DOHH2 (cell line): Measurements from ENCODE around the gene PALLD.

Experiments
- EZH2phosphoT487 ChIP-seq: fragments of 200-600 bp; sonication (generic); IDR thresholded peaks from 2 replicates; pipeline ENCODE4 v1.6.1; 2017; ENCODE audit warnings: borderline replicate concordance, mild to moderate bottlenecking, antibody characterized with exemption, low read length, moderate library complexity, mixed read lengths
- TF ChIP-seq, protein P1 (sequence below): fragments of 200-600 bp; sonication (generic); IDR thresholded peaks from one replicate; pipeline ENCODE4 v1.5.1; 2014; ENCODE audit warnings: antibody characterized with exemption, mild to moderate bottlenecking, low read depth, low read length; ENCODE audit not compliant: poor library complexity, severe bottlenecking

DNA sequence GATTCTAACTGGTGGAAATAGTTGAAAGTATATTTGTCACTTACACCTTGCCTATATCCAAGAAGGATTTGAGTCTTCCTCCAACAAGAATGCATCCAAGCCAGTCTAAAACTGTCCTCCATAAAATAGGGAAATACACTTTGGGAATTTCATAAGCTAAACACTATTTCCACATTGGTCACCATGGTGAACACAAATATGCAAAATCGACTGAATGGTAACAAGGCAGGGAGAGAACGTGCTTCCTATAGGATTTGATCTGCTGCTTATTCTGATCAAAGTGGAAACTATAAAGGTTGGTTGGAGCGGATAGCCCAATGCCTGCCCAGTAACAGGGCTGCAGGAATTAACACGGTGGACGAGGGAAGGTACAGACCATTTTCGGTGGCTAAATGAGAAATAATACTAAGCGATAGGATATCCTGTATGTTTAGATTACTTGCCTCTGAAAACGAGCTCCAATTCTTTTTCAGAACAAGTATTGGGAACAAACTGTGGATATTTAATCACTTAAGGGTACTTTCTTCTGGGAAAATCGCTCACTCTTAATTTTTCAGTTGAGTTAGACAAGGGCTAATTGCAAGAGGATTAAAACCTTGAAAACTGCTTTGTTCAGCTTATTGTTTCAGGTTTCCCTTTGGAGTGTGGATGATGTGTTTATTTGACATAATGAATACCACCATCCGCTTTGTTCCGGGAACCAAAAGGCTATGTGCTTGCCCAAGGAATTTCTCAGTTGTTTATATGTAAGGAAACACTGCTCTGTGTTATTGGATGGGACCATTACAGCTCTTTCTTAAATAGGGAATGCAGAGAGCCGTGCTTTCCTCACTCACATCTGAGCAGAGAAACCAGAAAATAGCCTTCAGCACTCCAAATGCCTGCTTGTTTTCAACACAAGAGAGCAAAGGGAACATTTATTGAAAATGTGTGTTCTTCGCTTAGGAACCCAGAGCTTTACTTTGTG, 318.8 kb downstream of the PALLD start:
- TF ChIP-seq, protein P1, sequence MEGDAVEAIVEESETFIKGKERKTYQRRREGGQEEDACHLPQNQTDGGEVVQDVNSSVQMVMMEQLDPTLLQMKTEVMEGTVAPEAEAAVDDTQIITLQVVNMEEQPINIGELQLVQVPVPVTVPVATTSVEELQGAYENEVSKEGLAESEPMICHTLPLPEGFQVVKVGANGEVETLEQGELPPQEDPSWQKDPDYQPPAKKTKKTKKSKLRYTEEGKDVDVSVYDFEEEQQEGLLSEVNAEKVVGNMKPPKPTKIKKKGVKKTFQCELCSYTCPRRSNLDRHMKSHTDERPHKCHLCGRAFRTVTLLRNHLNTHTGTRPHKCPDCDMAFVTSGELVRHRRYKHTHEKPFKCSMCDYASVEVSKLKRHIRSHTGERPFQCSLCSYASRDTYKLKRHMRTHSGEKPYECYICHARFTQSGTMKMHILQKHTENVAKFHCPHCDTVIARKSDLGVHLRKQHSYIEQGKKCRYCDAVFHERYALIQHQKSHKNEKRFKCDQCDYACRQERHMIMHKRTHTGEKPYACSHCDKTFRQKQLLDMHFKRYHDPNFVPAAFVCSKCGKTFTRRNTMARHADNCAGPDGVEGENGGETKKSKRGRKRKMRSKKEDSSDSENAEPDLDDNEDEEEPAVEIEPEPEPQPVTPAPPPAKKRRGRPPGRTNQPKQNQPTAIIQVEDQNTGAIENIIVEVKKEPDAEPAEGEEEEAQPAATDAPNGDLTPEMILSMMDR: no peak
- TF ChIP-seq EZH2phosphoT487: no peak
